22Rv1 (cell line): ENCODE measurements around the gene JARID2.

Experiments
- H3K27ac ChIP-seq: fragments of 450-650 bp; 2 replicates; pipeline ENCODE4 v1.5.1; 2017
- ZFX ChIP-seq: fragments of 450-650 bp; IDR thresholded peaks from 2 replicates; pipeline ENCODE4 v1.6.1; 2017; ENCODE audit warnings: antibody characterized with exemption, borderline replicate concordance
- TF ChIP-seq, protein P1 (sequence below): fragments of 450-650 bp; IDR thresholded peaks from 2 replicates; pipeline ENCODE4 v1.5.1; 2017; ENCODE audit warnings: mild to moderate bottlenecking

The JARID2 gene

DNA sequence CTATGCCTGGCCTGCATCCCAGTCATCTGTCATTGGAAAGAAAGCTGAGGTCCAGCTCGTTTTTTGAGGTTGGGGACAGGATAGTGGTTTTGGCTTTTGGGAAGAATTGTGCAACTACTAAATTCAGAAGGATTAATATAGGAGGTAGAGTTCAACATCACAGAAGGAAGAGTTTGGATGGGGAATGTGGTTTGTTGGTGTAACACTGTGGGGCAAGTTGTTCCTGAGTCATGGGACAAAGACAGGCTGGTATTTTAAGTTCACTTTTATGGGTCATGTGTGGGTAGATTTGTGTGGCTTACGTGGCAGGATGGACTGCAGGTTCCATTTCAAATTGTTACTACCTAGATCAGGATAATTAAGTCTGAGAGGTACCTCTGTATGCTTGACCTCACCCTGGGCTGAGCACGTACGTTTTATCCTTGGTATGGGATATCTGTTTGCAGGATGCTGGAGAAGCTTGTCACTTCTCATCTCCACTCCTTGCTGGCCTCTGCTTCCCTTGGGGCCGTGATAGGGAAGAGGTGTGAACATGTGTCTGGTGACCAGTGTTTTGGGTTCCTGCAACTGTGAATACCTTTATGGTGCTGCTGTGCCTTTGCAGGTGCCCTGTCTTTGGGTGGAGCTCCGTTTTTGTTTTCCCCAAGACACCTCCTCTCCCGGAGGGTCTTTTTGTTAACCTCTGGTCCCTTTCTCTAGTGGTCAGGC is 177.6 kb downstream of the JARID2 start:
- TF ChIP-seq, protein P1, sequence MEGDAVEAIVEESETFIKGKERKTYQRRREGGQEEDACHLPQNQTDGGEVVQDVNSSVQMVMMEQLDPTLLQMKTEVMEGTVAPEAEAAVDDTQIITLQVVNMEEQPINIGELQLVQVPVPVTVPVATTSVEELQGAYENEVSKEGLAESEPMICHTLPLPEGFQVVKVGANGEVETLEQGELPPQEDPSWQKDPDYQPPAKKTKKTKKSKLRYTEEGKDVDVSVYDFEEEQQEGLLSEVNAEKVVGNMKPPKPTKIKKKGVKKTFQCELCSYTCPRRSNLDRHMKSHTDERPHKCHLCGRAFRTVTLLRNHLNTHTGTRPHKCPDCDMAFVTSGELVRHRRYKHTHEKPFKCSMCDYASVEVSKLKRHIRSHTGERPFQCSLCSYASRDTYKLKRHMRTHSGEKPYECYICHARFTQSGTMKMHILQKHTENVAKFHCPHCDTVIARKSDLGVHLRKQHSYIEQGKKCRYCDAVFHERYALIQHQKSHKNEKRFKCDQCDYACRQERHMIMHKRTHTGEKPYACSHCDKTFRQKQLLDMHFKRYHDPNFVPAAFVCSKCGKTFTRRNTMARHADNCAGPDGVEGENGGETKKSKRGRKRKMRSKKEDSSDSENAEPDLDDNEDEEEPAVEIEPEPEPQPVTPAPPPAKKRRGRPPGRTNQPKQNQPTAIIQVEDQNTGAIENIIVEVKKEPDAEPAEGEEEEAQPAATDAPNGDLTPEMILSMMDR: no peak
- no peak for TF ChIP-seq ZFX
- no peak overlapping the region for H3K27ac ChIP-seq

DNA sequence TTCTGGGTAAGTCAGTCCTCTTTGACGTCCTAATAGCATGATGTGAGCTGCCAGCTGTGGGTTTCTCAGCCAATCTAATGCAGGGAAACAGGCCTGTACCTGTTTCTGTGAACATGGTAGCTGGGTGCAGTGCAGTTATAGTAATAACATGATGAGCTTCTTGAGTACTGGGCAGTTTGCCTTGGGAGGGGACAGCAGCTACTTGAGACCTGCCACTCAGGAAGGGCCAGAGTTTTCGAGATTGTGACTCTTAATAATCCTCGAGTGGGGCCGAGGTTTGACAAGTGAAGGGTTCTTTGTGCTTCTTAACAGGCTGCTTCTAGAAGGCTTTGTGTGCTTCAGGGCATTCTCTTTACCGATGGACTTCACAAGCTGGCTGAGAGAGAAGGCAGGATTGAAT is 180.1 kb downstream of the JARID2 start:
- no peak for TF ChIP-seq ZFX
- TF ChIP-seq, protein P1: no peak
- H3K27ac ChIP-seq: no peak overlapping the region

DNA sequence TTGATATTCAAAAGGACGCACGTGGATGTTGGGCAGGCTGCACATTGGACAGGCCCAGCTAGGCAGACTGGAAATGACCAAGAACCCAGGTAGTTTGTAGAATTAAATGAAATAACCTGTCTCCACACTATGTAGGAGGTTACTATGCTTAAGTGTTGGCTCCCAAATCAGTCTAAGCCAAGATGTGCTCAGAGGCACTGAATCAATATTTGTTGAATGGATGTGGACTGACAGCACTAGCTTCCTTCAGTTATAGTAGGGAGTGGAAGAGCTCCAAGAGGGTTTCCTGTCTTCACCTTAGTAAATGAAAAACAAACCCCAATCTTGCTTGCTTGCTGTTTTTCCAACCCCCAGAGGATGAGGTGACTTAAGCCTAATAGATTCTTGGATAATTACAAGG is 180.5 kb downstream of the JARID2 start:
- TF ChIP-seq, protein P1: no peak
- TF ChIP-seq ZFX: no peak
- H3K27ac ChIP-seq: no peak overlapping the region

DNA sequence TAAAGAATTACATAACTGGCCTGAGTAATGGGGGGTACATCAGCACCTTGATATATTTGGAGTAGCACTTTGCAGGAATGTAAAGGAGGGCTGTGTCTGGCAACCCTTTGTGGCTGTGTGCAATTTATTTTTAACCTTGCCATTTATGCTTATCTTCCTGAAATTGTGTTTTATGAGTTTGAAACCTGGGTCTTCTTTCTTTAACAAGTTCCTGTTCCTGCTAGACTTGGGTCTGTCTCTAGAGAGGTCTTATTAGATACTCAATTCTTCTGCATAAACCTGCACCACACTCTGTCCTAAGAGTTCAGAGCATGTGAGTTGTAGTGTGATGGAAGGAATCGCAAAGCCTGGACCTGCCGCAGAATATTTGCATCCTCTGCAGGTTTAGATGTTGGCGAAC is 181.0 kb downstream of the JARID2 start:
- TF ChIP-seq, protein P1: no peak
- TF ChIP-seq ZFX: no peak

DNA sequence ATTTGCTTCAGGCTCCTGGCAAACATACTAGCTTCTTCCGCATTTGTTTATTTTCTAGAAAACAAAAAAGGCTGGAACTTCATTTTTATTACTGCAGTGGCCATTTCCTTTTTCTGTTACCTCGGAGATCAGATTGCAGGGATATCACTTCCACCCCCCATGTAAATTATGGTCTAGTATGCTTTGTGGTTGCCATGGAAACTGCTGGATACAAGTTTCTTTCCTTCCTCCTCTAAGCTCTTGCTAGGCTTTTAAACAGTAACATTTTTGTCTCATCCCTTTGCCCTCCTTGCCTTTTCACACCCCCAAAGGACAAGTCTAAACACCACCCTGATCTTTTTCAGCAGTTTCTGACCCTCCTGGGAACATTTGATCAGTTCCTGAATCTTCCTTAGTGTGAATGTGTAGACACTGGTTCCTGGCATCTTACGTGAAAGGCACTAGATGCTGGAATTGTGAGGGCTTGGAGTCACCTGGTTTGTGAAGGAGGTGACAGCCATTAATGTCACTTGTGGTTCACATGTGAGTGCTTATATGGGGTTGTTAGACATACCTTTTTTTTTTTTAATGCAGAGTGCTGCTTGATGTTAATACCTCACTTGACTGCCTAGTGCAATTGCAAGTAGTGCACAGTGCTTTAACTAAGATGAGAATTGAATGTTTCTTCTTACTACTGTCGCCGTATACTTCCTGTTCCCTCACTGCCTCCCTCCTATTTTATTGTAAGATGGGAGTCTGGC is 181.6 kb downstream of the JARID2 start:
- TF ChIP-seq ZFX: no peak
- TF ChIP-seq, protein P1: no peak
- H3K27ac ChIP-seq: no peak overlapping the region

More for the DNA sequence above, 181.0 kb downstream of the JARID2 start:
- H3K27ac ChIP-seq: no peak overlapping the region

DNA sequence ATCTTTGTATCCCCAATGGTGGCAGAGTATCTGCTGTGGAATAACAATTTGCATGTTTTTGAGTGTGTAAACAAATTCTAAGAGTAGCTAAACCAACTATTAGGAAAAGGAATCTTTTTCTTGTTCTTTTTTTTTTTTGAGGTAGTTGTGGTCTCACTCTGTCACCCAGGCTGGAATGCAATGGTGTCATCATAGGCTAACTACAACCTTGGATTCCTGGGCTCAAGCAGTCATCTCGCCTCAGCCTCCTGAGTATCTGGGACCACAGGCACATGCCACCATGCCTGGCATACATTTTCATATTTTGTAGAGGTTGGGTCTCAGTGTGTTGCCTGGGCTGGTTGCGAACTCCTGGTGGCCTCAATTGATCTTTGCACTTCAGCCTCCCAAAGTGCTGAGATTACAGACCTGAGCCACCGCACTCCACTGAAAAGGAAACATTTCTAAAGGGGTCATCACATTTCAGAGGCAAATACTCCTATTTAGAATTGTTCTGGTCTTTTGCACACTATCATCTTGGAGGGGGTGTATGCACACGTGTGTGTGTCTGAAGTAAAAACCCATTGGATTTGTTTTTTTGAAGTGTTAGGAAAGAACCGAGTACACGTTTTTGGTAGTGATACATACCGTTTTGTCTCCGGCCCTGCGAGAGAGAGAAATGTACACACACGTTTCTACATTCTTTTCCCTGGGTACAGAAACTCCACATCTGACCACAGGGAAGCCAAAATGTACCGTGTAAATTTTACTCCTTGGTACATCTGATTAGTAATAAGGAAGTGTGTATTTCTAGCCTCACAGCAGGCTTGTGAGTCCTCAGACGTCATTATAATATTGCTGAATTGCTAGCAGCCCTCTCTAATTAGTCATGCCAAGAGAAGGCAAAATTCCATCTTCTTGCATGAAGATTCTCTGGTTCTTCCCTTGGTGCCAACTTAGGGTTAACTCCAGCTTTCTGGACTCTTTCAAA is 183.6 kb downstream of the JARID2 start:
- no peak for TF ChIP-seq ZFX
- TF ChIP-seq, protein P1: no peak
- H3K27ac ChIP-seq: no peak overlapping the region
